GM10266 (cell line): ENCODE results near the gene GALT.

Source experiments
- DNase-seq: peaks from one replicate; pipeline ENCODE4 v3.0.0; 2012; ENCODE audit errors: extremely low spot score
- TF ChIP-seq, protein P1 (sequence below): IDR thresholded peaks from 2 replicates; pipeline ENCODE4 v1.5.1; 2012; ENCODE audit warnings: mild to moderate bottlenecking, low read depth; ENCODE audit not compliant: control insufficient read depth, insufficient read depth; ENCODE audit errors: missing control alignments

The GALT gene

DNA sequence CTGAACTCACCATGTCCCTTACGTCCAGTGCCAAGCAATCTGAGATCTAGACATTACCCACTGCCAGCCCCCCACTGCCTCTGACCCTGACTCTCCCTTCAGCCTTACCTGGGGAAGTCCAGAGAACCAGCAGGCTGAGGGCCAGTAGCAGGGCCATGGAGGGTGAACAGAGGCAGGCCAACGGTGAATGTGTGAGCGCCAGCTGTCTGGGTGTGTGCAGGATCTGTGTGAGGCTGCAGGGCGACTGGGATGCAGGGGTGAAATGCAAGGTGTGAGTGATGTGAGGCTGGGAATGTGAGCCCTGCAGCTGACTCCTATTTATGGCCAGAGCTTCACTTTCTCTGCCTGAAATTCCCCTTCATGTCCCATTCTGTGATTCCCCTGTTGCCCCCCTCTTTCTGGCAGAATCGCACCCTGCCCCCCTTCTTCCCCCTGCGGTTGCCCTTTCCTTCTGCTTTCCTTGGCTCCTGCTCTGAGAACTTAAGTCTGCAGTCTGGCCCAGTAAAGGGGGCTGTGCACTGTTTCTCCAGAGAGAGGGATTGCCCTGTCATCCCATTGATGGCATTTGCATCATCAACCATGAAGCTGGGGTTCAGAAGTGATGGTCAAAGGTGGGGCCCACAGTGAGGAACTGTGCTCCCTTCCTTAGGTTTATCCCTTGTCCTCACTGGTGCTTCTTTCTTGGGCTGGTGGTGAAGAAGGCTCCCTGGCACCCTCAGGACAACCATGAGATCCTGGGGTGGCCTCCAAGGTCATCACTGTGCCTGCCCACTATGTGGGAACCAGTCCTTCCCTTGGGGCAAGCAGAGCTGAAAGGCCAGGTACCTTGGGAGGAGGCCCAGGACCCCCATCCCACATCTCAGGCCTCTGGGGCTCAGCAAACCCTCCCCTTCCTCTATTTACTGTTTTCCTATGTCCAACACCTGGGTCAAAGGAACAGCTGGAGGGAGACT is 44.8 kb downstream of the GALT start, which contains the start of gene CCL19:
Gene CCL19, minus strand, starts transcription at position 294 of the 953 bp plus-strand sequence. Its CDS starts 137 bp downstream, at position 157.
- TF ChIP-seq, protein P1, sequence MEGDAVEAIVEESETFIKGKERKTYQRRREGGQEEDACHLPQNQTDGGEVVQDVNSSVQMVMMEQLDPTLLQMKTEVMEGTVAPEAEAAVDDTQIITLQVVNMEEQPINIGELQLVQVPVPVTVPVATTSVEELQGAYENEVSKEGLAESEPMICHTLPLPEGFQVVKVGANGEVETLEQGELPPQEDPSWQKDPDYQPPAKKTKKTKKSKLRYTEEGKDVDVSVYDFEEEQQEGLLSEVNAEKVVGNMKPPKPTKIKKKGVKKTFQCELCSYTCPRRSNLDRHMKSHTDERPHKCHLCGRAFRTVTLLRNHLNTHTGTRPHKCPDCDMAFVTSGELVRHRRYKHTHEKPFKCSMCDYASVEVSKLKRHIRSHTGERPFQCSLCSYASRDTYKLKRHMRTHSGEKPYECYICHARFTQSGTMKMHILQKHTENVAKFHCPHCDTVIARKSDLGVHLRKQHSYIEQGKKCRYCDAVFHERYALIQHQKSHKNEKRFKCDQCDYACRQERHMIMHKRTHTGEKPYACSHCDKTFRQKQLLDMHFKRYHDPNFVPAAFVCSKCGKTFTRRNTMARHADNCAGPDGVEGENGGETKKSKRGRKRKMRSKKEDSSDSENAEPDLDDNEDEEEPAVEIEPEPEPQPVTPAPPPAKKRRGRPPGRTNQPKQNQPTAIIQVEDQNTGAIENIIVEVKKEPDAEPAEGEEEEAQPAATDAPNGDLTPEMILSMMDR = no peak
- DNase-seq = no peak

DNA sequence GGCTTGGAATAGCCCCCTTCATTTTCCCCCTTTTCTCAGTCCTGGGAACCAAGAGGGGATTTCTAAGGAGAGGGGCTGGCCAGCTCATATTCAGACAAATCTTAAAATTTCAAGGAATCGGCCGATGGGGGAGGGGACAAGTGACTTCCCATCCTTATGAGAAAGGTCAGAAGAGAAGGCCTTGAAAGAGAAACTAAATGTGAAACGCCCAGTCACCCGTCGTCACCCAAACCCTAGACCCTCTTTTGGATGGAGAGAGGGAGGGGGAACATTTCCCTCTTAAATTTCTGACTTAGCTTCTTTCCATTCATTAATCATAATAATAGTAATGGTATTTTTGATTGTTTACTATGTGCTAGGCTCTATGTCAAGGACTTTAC is 45.5 kb downstream of the GALT start:
- TF ChIP-seq, protein P1 = no peak
- no peak for DNase-seq

DNA sequence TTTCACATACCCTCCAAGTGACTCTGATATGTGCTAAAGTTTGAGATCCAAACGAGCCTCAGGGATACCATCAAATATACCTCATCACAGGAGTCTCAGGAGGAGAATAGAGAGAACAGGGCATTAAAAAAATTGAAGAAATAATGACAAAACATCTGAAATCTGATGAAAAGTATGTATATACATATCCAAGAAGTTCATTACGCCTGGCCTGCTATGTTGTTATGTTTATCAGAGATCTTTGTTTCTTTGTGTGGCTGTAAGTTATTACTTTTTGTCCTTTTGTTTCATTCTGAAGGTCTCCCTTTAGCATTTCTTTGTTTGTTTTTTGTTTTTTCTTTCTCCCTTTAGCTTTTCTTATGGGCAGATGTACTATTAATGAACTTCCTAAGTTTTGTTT is 47.1 kb downstream of the GALT start:
- TF ChIP-seq, protein P1 = no peak

DNA sequence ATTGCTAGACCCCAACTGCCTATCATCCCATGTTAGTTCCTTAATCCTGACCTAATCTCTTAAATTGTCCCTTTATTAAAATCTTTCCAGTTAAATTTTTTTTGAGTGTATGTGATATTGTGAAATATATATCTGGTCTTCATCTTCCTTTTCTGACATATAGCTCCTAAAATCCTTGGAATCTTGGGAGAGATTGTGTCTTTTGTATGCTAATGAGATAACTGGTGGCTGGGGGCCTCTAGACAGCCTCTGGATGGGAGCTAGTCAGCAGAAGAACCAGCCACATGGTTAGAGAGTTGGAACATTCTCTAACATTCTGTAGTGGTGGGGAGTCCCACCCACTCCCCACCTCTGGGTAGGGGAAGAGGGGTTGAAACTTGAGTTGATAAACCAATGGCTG is 48.3 kb downstream of the GALT start:
- TF ChIP-seq, protein P1 = no peak
- no peak for DNase-seq

More for the DNA sequence above, 47.1 kb downstream of the GALT start:
- no peak for DNase-seq
